Stimulated activated CD4-positive, alpha-beta T cell treated with anti-CD3 and anti-CD28 coated beads, Interleukin-12 subunit alpha, Interleukin-12 subunit beta, amount 100 ng/mL, for 24 hours (primary cell): Measurements from ENCODE around the gene MAP2K3.
"Not testable (repeated sequence)": the region's sequence is repeated elsewhere in the genome, so short reads cannot be mapped to it uniquely, and the experiment has no call there.

Source experiments
- DNase-seq, 2 experiments: peaks; one replicate each; pipeline ENCODE4 v3.0.0-alpha.2; 2020; ENCODE audit warnings: low read depth in 2 of 2

Gene MAP2K3

DNA sequence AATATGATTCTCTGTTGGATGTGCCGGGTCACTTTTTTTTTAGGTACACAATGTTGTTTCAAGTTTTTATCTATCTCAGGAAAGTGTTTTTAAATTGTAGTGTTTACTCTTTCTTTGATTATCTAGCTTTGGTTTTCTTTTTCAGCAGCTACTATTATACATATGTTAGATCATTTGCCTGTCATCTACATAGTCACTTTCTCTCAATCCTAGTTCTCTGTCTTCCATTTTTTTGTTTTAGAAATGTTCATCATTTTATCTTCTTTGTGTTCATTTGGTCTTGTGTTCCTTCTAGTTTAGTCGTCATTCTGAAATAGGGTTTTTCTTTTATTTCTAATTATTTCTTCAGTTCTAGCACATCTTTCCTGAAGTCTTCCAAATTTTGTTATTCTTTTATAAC, 44.3 kb downstream of the MAP2K3 start:
- DNase-seq: not testable (repeated sequence)

DNA sequence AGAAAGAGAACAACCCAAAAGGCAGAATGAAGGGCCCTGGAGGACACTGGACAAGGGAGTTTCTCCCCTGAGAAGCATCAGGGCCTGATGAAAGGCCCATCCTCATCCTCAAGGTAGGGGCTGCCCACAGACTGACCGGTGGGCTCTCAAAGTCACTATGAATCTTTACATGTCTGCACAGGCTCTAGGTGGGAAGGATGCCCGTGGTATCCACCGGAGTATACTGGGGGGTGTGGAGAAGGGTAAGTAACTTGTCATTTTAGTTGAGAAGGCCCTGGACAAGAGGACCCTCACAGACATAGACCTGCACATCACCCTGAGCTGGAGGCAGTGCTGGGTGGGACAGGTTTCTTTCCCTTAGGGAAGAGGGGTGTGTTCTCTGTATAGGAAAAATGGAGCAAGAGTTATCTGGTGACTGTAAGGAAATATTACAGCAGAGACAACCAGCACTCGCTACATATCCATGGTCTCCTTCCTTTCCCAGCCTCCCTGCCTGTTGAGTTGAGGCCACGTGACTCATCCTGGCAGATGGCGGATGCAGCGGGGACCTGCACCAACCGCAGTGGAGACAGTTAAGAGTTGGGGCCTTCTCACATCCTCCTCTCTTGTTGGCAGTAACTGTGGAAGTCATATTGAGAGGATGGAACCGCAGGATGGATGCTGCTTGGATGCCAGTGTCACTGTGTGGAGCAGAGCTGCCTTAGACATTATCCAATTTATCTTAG, 46.1 kb downstream of the MAP2K3 start:
- no peak for DNase-seq

DNA sequence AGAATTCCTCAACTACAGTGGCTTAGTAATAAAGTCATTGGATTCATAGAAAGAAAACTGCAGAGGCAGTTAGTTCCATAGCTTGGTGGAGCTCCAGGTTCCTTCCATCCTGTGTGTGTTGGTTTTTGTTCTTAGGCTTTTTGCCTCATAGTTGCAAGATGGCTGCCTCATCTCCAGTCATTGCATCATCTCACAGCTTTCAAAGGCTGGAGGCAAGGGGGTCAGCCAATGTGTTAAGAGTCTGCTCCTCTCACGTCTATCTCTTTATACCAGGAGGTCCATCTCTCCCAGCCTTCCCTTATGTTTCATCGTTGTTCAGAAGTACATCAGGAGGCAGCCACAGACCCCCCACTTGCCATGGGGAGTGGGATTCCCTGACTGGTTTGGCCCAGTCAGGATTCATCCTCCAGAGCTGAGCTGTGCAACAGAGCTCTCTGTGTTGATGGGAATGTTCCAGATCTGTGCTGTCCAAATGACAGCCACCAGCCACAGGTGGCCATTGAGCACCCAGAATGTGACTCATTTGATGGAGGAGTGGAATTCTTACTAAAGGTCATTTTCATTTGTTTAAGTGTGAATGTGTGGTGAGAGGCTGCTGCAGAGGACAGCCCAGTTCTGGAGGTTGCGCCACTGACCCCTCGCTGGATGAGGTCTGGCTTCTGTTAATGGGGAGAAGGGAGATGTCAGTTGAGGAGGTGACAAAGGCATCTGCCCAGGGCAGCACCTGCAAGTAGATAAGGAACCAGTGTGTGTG, 52.2 kb downstream of the MAP2K3 start:
- DNase-seq: not testable (repeated sequence)

DNA sequence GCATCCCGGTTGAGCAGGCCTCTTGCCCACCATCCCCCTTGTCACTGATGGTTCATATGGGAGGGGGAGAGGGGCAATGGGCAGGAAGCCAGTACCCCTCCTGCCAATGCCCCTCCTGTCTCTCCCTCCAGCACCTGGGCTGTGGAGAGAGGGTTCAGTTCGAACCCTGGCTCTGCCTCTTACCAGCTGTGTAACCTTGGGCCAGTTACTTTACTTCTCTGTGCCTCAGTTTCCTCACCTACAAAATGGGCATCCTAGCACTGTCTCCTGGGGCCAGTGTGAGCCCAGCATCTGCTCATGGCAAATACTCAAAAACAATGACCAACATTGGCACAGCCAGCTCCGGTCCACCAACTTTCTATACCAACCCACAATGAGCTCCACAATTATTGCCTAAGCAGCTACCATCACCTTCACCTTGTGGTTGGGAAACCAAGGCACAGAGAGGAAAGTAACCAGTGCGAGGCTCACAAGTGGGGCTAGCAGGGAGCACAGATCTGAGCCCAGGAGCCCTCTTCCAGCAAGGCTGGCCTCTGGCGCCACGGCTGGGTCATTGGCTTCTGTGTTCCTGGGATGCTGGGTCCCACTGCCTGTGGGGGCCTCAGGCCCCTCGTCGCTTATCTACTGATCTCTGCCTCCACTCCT, 53.6 kb downstream of the MAP2K3 start:
- not testable (repeated sequence) for DNase-seq

DNA sequence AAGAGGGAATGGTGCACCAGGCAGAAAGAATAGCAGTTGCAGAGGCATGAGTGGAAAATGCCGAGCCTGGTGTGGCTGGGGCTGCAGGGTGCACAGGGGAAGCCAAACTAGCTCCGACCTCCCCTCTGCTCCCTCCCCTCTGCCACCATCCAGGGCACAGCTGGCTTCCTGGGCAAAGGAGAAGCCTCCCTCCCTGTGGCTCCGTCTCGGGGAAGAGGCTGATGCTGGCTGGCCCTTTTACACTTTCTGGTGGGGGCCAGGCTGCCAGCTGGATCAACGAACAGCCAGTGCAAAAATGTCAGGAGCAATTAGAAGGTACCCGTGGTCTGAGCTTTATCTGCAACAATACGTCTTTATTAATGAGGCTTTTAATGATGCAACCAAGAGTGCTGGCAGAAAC, 54.5 kb downstream of the MAP2K3 start:
- DNase-seq: no peak

DNA sequence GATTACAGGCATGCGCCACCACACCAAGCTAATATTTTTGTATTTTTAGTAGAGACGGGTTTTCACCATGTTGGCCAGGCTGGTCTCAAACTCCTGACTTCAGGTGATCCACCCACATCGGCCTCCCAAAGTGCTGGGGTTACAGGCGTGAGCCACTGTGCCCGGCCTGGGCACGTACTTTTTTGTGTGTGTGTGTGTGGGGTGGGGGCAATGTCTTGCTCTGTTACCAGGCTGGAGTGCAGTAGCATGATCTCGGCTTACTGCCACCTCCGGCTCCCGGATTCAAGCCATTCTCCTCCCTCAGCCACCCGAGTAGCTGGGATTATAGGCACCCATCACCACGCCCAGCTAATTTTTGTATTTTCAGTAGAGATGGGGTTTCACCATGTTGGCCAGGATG, 55.1 kb downstream of the MAP2K3 start:
- DNase-seq: not testable (repeated sequence)

DNA sequence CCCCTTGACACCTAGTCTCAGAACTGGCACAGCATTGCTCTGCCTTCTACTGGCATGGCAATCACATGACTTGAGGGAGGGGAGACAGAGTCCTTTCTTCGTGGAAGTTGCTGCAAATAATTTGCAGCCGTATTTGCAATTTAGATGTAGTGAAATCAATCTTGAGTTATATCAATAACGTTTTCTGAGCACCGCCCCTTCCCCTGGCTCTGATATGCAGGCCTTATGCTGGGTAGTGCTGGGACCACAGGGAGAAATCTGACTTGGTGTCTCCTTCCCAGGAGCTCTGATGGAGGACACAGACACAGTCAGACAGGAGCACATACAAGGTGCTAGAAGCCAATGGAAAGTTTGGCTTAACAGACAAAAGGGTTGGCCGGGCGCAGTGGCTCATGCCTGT, 55.9 kb downstream of the MAP2K3 start:
- DNase-seq: not testable (repeated sequence)

DNA sequence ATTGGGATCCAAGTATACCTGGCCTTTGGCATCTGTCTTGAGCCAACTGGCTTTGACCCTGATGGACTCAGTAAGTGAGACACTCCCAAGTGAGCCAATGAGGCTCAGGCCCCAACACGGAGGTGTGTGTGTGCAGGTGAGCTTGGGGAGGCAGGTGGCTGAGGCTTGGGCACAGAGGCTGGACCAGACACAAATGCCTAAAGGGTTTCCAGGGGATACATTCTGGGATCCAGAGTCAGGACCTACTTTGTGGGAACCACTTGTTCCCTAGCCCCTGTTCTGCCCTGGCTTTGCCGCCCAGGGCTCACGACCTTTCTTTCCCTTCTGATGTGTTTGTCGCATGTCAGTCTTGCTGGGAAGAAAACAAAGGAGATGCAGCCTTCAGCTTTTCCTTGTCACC, 56.8 kb downstream of the MAP2K3 start:
- not testable (repeated sequence) for DNase-seq

DNA sequence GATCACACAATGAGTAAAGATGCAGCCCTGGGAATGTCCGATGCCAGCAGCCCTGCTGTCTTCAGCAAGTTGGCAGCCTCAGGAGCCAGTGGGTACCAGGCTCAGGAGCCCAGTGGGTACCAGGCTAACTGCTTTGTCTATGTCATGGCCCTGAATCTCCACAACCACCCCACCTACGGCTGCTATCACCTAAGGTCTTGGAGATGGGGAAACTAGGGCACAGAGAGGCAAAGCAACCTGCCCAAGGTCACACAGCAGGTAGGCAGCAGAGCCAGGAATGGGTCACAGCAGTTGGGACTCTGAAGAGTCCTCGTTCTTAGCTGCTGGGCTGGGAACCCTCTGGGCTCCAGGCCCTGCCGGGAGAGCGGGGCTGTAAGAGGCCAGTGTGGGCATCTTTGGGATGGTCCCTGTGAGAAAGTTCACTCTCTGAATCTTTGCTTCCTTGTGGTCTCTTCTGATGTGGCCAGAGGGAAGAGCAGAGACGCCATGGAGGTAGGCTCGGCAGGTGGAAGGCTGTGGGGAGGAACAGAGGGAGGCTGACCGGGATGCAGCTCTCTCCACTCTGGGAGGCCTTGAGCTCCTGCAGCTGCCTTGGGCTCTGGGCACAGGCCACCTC, 57.5 kb downstream of the MAP2K3 start:
- not testable (repeated sequence) for DNase-seq

DNA sequence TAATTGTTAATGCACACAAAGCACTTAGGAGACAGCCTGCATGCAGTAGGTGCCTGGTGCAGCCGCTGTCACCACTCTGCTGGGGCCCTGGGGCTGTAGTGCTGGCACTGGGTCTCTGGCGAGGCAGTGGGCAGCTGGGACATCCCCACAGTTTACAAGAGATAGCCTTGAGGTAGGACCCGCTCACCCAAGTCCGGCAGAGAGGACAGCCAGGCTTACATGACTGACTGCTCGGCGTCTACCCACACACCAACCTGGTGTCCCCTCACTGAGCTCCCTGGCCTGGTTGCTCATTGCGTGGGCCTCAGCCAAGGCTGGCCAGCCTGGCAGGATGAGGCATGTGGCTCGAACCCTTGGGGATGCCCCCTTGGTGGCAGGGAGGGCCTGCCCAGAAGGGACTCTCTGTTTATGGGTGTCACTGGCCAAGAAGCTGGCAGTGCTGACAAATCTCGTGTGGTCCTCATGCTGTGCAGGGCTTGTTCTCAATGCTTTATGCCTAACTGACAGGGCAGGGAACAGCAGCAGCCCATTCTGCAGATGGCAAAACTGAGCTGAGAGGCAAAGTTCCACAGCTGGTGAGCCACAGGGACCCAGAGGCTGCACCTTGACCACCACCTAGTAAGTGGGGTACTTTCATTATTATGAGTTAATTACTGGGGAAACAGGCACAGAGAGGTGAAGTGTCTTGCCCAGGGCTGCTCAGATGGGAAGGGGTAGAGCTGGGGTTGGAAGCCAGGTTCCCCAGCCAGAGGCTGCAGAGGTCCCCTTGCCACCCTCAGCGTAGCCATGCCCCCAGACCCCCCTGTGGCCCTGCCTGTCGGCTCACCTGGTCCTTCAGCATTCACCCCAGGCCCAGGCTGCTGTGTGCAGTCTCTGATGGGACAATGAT, 58.8 kb downstream of the MAP2K3 start:
- not testable (repeated sequence) for DNase-seq

DNA sequence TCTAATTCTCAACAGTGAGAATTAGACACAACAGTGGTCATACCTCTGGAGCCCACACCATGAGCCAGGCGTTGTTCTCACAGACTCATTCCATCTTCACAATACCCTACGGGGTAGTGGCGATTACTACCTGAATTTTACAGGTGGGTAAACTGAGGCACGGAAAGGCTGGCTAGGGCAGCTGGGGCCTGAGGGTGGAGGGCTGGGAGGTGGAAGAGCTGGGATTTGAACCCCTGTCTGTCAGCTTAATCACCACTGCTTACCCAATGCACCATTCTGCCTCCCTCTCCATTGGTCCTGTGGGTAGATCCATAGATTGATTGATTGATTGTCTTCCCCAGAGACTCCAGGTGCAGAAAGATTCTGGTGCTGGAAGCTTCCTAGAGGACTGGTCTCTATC, 60.3 kb downstream of the MAP2K3 start:
- DNase-seq: not testable (repeated sequence)

DNA sequence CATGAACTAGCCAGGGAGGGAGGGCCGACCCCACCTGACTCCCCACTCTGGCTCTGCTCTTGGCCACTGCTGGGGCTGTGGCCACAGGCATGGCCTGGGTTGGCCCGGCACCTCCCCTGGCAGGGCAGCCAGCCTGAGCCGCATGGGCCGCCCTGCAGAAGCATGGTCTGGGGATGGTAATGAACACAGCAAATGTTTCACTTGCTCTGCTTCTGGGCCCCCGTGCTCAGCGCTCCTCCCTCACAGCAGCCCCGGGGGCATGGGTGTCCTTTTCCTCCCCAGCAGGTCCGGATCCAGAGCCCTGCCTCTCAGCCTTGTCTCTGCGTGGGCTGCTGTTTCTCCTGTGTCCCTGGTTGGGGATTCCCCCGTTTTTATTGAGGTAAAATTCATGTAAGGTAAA, 60.7 kb downstream of the MAP2K3 start:
- DNase-seq: no peak

DNA sequence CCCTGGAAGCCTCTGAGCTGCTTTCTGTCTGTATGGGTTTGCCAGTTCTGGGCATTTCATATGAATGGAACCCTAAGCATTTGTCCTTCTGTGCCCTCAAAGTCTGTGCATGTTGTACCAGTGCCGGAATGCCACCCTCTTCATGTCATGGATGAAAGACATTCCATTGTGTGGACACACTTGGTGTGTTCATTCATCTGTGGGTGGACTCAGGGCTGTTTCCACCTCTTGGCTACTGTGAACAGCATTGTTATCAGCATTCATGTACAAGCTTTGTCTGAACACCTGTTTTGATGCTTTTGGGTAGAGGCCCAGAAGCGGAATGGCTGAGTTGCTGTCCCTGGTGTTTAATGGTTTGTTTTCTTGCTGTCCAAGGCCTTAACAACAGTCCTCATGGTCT, 61.6 kb downstream of the MAP2K3 start:
- DNase-seq: not testable (repeated sequence)

DNA sequence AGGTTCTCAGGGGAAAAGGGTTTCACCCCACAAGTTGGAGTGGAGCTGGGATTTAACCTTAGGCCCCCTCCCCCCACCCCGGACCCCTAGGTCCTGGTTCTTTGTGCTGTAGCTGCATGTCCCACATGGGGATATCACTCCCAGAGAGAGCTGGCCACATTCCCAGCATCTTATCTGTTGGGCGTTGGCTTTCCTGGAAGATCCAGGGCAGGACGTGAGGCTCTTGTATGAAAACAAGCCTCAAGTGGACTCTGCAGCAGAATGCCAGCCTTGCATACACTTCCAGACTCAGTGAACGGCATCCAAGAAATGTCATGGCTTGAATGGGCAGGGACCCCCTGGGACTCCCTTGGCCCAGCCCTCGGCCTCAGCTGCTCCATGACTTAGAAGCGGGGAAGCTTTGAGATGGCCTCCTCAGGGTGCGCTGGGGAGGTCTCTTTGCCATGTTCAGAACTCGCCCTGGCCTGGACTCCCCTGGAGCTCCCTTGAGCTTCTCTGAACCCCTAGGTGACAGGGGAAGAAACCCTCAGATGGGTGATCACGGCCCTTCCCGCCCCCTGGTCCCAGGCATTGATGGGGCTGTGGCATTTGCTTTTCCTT, 62.2 kb downstream of the MAP2K3 start:
- not testable (repeated sequence) for DNase-seq

DNA sequence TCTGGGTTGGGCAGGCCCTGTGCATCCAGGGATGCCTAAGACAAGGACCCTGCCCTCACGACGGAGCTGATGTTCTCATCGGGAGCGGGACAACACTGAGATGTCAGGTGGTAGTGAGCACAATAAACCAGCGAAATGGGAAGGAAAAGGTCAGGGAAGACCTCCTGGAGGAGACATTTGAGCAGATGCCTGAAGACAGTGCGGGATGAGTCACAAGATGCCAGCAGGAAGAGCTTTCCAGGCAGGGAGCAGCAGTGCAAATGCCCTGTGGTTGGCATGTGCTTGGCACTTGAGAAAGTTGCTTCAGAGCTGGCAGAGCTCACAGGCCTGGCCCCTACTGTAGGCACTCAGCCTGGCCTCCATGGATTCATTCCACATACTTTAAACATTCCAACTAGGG, 63.1 kb downstream of the MAP2K3 start:
- not testable (repeated sequence) for DNase-seq

DNA sequence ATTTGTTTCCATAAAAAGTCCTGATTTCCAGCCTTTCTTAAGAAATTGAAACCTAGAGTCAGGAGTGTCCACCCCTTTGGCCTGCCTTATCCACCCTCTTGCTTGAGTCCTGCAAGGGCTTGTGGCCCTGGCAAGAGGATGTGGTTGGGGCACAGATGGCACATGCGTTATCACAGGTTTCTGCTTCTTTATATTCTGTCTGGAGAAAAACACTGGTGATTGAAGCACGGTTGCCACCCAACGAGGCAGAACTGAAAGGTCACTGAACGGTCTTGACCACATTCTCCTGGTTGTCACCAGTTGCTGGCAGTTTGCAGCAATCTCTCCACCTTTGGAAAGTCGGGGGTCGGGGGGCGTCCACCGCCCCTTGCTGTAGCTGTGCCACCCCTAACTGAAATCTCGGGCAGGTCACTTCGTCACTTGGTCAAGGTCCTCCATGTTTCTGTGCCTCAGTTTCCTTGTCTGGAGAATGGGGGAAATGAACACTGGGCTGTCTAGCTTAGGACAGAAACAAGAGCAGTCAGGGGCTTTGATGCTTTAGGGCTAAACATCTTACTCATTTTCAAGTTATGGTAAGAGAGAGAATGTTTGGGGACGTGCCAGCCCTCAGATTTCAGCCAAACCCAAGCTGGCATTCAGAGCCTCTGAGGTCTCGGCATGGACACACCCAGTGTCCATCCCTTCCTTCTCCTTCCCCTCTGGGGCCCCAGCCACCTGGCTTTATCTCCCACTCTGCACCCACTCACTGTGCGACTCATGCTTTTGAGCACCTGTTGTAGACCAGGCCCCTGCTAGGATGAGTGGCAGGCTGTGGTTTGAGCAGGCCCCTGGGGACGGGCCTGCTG, 63.8 kb downstream of the MAP2K3 start:
- not testable (repeated sequence) for DNase-seq

DNA sequence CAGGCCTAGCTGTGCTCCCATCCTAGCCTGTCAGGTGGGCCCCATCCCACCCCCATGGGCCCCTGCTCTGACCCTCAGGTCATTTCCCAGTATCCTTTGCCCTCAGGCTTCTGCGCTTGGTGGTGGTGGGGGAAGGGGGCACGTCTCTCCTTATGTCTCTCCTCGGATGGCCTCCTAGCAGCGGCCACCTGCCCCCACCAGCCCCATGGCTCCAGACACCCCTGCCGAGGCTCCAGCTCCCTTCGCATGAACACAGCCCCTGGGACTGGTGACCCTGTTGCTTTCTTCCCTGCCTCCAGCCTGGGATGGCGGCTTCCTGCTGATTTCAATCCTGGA, 64.4 kb downstream of the MAP2K3 start:
- not testable (repeated sequence) for DNase-seq

DNA sequence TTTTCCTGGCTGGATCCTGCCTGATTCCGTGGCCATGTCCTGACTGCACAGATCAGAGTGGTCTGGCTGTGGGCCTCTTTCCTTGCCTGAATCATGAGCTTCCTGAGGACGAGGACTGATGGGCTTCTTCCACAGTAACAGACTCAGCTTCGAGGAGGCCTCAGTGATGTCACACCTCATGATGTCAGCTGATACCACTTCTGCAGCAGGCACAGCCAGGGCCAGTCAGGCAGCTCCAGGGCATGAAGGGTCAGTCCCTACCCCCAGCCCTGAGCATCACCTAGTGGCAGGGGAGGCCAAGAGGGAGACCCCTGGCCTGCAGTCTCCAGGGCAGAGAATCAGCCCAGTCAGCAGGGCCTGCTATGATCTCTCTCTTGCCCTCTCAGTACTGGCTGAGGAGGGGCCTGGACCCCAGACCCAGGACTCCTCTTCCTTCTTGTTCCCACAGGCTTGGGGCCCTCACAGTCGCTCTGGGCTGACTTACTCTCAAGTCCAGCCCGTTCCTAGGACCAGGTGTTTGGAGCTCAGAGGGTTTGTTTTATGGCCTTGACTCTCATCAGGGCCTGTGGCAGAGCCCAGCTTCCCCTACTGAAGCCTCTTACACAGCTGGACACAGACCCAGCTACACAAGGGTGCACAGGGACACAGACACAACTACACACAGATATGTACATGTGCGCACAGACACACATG, 65.0 kb downstream of the MAP2K3 start:
- not testable (repeated sequence) for DNase-seq

DNA sequence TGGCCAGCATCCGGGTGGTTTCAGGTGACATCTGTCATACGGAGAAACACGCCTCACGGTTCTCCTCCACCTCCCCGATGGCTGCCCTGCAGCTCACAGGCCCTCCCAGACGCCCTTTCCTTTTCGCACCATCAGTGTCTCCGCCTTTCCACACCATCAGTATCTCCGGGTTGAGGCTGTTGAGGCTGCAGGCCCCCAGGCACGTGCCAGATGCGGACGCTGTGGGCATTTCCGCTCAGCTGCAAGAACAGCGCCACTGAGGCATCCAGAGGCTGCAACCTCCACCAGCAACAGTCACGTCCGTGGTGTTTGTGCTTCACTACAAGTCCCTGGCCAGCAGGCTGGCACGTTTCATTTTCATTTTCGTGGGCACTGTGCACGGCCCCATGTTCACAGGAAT, 66.0 kb downstream of the MAP2K3 start:
- DNase-seq: not testable (repeated sequence)
